ENCODE data around the gene ZNF816.
"Not testable (repeated sequence)": the region's sequence is repeated elsewhere in the genome, so short reads cannot be mapped to it uniquely, and the experiment has no call there.

ZNF816 gene

DNA sequence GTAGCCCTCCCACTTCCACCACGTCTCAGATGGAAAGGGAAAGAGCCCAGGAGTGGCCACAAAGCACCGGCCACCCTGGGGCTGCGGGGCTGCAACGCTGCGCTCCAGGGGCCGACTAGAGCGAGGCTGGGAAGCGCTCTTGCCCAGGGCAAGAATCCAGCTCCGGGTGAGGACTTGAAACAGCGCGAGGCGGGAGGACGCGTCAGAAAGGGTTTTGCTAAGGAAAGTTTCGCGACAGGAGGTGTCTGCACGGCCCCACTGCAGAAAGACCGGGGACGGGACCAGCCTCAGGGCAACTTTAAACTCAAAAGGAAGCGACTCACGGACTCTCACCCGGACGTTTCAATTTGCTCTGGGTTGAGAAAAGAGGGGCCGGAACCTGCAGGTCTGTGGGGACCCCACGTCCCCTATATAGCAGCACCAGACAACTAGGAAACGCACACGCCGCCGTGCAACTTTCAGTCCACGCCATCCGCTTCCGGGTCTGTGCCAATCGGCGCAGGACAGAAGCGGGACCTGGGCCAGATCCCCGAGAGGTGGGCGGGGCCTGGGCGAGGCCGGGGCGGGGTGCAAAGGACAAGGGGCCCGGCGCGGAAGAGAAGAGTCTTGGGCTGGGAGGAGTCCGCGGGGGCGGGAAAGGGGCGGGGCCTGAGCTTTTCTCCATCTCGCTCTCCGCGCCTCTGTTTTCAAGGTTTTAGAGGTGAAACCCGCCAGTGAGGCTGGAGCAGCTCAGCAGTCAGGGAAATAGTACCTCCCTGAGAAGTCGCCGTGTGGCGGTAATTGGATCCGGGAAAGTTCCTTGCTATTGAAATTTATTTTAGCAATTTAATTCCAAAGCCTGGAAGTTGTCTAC, at the start of gene ZNF816:
Gene ZNF816 (minus strand): TSS at position 488 of the 853 bp plus-strand sequence. CDS start 6,792 bp downstream, outside the sequence.
- DNase-seq: peak; percentile 99

DNA sequence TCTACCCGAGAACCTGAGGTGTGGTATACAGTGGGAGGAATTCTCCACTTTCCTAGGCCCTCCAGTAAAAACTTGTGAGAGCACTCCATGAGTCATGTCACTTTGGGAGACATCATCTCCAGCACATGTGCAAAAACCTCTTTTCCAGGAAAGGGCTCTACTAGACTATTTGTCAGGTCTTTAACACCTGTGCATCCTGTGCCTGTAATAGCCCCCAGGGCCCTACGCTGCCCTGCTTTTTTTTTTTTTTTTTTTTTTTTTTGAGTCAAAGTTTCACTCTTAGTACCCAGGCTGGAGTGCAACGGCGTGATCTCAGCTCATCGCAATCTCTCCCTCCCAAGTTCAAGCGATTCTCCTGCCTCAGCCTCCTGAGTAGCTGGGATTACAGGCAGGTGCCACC, 49.3 kb upstream of the ZNF816 start:
- DNase-seq: no peak

DNA sequence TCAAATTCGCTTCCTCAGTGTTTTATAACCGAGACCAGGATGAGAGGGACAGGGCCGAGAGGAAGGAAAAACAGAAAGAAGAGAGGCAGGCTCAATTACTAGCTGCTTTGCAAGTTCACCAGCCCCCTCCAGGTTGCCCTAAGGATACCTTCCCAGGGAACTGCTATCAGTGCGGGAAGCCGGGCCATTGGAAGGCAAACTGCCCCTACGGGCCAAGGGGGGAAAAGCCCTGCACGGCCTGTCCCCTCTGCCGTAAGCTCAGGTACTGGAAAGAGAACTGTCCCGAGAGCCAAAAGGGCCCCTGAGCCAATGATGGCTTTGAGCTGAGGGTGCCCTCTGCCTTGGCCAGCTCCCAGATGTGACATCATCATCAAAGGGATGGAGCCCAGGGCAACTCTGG, 47.8 kb upstream of the ZNF816 start:
- DNase-seq: no peak

DNA sequence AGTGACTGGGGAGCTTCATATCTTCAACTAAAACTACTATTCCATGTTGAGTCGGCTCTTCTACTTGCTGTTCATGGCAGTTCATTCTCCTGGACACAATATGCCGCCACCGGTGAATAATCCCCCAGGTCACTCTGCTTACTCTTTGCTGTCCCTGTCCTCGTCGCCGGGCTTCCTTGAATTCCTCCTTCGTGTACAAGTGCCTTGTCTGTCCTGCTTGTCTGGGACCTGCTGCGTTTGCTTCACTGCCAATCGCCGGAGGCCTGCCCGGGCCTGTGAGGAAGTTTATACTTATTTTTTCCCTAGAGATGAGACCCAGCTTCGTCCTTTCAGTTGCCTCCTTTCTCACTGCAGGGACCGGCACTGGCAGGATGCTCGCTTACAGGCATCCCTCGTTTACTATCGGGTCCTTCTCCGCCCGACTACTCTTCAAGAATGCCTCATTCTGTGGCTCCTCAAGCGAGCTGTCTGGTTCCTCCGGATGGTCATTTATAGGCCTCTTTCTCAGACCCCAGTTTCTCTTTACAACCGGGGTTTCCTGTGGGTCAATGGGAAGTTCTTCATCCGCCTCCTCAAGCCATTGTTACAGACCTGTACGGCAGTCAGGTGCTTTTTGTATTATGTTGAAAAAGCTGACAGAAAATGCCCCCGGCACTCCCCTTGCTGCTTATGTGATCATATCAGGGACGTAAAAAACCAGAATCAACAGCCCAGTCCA, 45.5 kb upstream of the ZNF816 start:
- DNase-seq: no peak

DNA sequence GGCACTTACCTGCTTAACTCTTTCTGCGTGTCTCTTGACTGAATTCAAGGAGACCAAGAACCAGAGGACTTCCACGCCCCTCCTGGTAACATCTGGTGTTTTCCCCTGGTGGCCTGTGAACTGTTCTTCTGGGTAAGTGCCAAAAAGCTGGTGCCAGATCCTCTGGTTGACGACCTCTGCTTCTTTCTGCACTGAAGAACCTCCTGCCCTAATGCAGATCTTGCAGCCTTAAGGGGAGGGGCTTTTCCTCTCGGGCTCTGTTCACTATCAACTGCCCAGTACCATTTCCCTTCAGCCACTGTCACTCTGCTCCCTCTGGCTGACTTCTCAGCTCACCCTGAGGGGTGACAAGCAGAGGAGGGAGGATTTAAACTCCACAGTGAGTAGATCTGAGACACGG, 44.9 kb upstream of the ZNF816 start:
- DNase-seq: no peak

DNA sequence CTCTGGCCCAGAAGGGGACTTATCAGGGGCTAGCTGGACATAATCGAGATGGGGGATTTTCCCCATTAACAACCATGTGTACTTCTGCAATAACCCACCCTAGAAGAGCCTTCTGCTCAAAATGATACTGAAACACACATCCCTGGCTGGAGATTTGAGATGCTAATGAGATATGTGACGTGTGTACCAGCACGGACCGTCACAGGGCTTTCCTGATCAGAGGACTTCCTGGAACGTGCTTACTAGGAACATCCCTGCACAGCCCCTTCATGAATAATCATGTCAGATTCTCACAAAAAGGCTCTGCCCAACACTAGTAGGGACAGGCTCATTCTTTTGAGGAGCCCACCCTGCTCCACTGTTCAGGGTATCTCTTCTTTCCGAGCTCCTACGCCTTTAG, 44.5 kb upstream of the ZNF816 start:
- no peak for DNase-seq

- DNase-seq: no peak
Measured at GRCh38 chr19:53004242-53004641, 41.6 kb upstream of the ZNF816 start.

DNA sequence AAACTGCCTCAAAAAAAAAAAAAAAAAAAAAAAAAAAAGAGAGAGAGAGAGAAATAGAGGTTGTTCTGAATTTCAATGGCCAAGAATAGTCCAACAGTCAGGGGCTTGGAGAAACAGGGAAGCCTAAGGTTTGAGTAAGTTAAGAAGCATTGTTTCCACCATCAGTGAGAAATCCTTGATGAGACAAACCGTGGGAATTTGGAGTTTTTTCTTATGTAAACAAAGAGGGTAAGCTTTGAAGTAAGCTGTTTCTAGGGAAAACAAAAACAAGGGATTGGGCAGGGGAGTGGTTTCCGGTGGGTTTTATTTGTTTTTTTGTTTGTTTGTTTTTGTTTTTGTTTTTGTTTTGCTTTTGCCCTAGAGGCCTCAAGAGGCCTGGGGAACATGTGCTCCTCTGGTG, 39.8 kb upstream of the ZNF816 start:
- no peak for DNase-seq

- no peak for DNase-seq
Measured at GRCh38 chr19:52997975-52998374, 35.3 kb upstream of the ZNF816 start.

DNA sequence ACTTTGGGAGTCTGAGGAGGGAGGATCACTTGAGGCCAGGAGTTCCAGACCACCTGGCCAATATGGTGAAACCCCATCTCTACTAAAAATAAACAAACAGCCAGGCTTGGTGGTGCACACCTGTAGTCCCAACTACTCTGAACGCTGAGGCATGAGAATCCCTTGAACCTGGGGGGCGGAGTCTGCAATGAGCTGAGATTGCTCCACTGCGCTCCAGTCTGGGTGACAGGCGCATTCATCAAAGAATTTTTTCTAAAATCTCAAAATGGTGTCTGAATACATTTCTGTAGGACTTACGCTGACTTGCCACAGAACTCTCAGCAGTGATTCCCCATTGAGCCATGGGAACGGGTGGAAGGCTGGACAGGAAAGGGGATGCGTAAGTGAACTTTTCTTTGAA, 33.0 kb upstream of the ZNF816 start:
- no peak for DNase-seq

DNA sequence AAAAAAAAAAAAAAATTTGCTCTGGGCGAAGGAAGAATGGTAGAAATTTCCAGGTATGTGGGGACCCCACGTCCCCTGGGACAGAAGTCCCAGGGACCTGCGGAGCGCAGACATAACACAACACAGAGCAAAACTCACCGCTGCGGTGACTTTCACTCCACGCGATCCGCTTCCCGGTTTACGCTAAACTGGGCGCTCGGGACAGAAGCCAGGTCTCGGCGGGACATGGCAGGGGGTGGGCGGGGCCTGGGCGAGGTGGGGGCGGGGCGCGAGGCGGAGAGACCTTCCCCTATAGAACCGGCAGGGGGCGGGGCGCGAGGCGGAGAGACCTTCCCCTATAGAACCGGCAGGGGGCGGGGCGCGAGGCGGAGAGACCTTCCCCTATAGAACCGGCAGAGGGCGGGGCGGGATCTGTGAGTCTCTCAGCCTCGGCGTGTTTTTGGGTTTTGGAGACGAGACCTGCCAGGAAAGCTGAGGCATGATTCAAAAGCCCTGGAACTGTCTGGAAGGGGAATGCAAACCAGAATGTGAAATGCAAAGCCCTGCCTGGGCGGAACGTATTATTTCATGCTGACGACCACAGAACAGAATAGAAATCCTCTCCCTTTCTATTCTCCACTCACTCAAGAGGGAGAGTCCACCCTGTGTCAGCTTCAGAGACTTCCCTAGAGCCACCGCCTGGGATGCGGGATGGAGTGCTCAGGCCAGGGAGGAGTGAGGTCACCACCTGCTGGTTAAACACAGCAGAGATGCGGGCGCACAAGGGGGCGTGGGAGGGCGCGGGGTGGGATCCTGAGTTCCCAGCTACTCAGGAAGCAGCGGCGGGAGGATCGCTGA, 30.9 kb upstream of the ZNF816 start:
- DNase-seq: peak; percentile 83 to 85

DNA sequence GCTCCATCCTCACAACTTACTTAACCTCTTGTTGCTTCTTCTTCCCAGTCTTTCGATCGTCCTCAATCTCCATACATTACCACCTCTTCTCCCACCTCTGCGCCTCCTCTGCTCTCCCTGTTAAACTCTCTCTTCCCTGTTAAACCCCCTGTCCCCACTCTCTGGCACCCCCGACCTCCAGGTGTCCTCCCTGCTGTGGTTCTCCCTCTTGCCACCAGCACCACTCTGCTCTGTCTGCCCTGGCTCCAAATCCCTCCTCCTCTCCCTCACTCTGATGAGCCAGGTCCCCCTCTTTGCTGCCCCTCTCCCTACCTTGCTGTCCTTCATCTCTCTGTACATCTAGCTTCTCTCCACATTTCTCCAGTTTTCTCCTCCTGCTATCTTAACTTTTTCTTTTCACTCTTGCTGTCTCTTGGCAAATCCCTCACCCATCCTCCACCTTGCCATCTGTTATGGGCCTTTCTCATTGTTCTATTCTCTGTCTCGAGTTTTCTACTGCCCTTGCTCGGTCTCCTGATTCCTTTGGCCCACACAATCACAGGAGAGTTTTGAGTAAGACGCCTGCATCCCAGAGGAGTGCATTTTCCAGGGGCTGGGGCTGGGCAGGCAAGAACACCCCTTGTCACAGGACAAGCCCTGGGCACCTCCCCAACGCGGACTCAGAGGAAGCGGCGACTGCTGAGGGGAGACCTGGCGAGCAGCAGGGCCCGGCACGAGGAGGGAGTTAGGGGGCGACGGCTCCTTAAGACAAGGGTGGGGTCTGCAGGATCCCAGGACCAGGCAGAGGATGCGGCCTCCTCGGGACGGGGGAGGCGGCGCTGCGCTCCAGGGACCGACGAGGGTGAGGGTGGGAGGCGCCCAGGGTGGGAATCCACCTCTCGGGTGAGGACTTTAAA, 29.7 kb upstream of the ZNF816 start:
- no peak for DNase-seq

GRCh38 chr19:52991484-52991883, 28.8 kb upstream of the ZNF816 start:
- no peak for DNase-seq

GRCh38 chr19:52990759-52991418, 28.2 kb upstream of the ZNF816 start:
- no peak for DNase-seq

- DNase-seq: no peak
Measured at GRCh38 chr19:52988506-52988905, 25.8 kb upstream of the ZNF816 start.

- no peak for DNase-seq
Measured at GRCh38 chr19:52987221-52987620, 24.5 kb upstream of the ZNF816 start.

- not testable (repeated sequence) for DNase-seq
Measured at GRCh38 chr19:52983167-52983566, 20.5 kb upstream of the ZNF816 start.

DNA sequence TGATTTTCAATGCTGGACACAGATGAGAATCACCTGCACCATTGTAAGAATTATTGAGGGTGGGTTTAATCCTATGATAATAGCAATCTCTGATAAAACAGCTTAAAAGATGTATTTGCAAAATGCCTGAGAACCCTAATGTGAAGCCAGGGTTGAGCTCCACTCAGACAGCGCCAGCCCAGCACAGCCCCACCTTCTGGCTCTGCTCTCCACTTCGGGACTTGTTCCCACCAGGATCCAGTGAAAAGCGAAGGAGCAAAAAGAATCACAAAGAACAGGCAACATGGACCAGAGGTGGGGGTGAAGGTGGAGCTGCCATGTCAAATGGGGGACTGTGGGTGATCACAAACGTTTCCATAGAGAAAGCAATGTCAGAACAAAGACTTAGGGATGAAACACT, 18.6 kb upstream of the ZNF816 start:
- DNase-seq: no peak

DNA sequence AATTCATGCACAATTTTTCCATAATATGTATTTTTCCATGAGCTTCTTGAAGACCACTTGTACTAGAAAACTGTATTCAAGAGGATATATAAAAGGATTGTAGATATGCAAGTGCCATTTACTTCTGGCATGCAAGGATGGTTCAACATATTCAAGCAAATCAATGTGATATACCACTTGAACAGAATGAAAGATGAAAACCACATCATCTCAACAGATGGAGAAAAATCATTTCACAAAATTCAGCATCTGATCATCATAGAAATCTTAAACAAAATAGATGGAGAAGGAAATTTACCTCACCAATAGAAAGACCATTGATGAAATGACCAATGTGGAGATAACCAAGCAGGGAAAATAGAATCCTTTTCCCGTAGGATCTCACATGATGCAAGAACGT, 5.1 kb upstream of the ZNF816 start:
- no peak for DNase-seq

DNA sequence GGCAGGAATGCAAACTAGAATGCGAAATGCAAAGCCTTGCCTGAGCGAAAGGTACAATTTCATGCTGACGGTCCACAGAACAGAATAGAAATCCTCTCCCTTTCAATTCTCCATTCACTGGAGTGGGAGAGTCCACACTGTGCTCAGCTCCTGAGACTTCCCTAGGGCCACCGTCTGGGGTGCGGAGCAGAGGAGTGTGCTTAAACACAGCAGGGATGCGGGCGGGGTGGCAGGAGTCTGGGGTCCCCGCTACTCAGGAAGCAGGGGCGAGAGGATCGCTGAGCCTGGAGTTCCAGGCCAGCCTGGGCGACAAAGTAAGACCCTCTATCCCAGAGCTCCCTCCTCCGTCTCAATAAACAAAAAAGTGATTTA, 552 bp upstream of the ZNF816 start:
- no peak for DNase-seq

DNA sequence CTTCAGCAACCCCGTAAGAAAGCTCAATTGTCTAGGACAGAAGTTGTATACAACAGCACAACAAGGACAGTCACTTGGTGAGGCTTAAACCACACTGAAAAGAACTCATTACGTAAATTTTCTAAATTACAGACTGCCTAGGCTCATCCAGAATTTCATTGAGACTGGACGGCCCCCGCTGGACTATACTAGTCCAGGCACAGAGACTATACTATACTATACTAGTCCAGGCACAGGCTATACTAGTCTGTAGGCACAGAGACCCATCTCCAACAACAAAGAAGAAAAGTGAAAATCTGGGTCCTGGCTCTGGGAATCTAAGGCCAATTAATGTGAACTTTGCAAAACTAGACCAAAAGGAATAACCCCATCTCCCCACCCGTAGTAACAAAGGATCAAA, 700 bp downstream of the ZNF816 start:
- no peak for DNase-seq
